SK-N-SH treated with all-trans-retinoic acid at 6 μM for 48 hours (cell line): ENCODE results near the gene ABCA8.
"Not testable (repeated sequence)": the region's sequence is repeated elsewhere in the genome, so short reads cannot be mapped to it uniquely, and the experiment has no call there.

Experiments used
- ESRRG ChIP-seq: fragments of 250-450 bp; sonication (Bioruptor Pico); IDR thresholded peaks from 2 replicates; pipeline ENCODE4 v1.6.1; 2021; ENCODE audit warnings: mild to moderate bottlenecking
- GLIS3 ChIP-seq: fragments of 250-450 bp; sonication (Bioruptor Pico); IDR thresholded peaks from 2 replicates; pipeline ENCODE4 v1.5.0; 2020; ENCODE audit warnings: mild to moderate bottlenecking, moderate library complexity
- POU6F1 ChIP-seq: fragments of 250-450 bp; sonication (Bioruptor Pico); IDR thresholded peaks from 2 replicates; pipeline ENCODE4 v1.8.0; 2021; ENCODE audit warnings: low read depth, mild to moderate bottlenecking, moderate library complexity, borderline replicate concordance
- TCF4 ChIP-seq: fragments of 250-450 bp; sonication (Bioruptor Pico); IDR thresholded peaks from 2 replicates; pipeline ENCODE4 v1.8.0; 2021; ENCODE audit warnings: mild to moderate bottlenecking, moderate library complexity, borderline replicate concordance
- TSHZ2 ChIP-seq: fragments of 250-450 bp; sonication (Bioruptor Pico); IDR thresholded peaks from 2 replicates; pipeline ENCODE4 v1.5.0; 2020; ENCODE audit warnings: mild to moderate bottlenecking, moderate library complexity

GRCh38 chr17:68943812-68944182 lies 11.4 kb downstream of the ABCA8 start:
- not testable (repeated sequence) for TF ChIP-seq ESRRG (CRISPR knock-in tag); POU6F1 (CRISPR knock-in tag); GLIS3 (CRISPR knock-in tag); TSHZ2 (CRISPR knock-in tag); TCF4
